ENCODE data around the gene PHPT1.

DNA sequence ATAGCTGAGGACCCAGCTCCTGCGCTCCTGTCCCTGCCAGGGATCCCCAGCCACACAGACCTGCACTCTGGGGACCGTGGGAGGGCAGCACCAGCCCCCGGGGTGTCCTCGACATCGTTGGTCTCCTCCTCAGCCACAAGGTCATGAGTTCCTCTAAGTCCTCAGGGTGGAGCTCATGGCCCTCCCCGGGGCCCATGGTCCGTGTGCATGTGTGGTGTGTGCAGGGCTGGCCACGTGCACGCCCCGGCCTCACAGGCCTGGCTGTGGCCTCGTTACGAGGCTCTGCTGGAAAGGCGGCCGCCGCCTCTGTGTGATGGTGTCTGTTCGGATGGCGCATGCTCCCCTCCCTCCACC is 23.0 kb upstream of the PHPT1 start:
- TF ChIP-seq POLR2A (IDR thresholded peaks at IDR 0.05; ENCODE audit: low read length) (no peak), GATA1 (IDR thresholded peaks at IDR 0.05; ENCODE audit: low read depth, low read length) (no peak)
